HepG2 (cell line): ENCODE measurements around the gene FBXO41. TPM values are rescaled to one million over a fixed set of nuclear protein-coding genes. Genes with fewer than 3 reads are reported as not detected.

Experiments
- CENPT ChIP-seq: sonication (generic); formaldehyde crosslinking; IDR thresholded peaks from 2 replicates; pipeline ENCODE4 v1.8.0; 2022; ENCODE audit warnings: low read depth, mild to moderate bottlenecking, moderate library complexity, missing genetic modification reagents
- FOXK1 ChIP-seq: sonication (generic); formaldehyde crosslinking; IDR thresholded peaks from 2 replicates; pipeline ENCODE4 v1.4.0; 2020; ENCODE audit warnings: low read depth, missing genetic modification reagents, borderline replicate concordance
- KLF15 ChIP-seq: sonication (generic); formaldehyde crosslinking; IDR thresholded peaks from 2 replicates; pipeline ENCODE4 v1.8.1; 2023; ENCODE audit warnings: borderline replicate concordance, mild to moderate bottlenecking, inconsistent platforms, missing genetic modification reagents, mixed read lengths
- MZF1 ChIP-seq: sonication (generic); formaldehyde crosslinking; IDR thresholded peaks from 2 replicates; pipeline ENCODE4 v1.8.1; 2023; ENCODE audit warnings: mild to moderate bottlenecking, missing genetic modification reagents, borderline replicate concordance
- NCOA2 ChIP-seq: sonication (generic); formaldehyde crosslinking; IDR thresholded peaks from 2 replicates; pipeline ENCODE4 v1.8.0; 2022; ENCODE audit warnings: inconsistent platforms
- NR2F6 ChIP-seq, 2 experiments: IDR thresholded peaks; 2 replicates each; pipeline ENCODE4 v1.6.1; 2016; ENCODE audit warnings: antibody characterized with exemption in 1 of 2, mild to moderate bottlenecking in 1 of 2
- POLR2AphosphoS2 ChIP-seq: IDR thresholded peaks from 2 replicates; pipeline ENCODE4 v1.6.1; 2011; ENCODE audit warnings: low read depth, low read length, improper control_type of control experiment
- POLR2G ChIP-seq: fragments of 200-400 bp; formaldehyde crosslinking; IDR thresholded peaks from 2 replicates; pipeline ENCODE4 v1.6.1; 2018; ENCODE audit warnings: mild to moderate bottlenecking, low read depth, low read length, moderate library complexity
- SIN3A ChIP-seq: IDR thresholded peaks from 2 replicates; pipeline ENCODE4 v1.6.1; 2011; ENCODE audit warnings: low read depth, mild to moderate bottlenecking, control low read depth, low read length, borderline replicate concordance
- SMAD1 ChIP-seq: sonication (generic); formaldehyde crosslinking; IDR thresholded peaks from 2 replicates; pipeline ENCODE4 v1.4.0; 2020; ENCODE audit warnings: missing genetic modification reagents, low read depth, mild to moderate bottlenecking, borderline replicate concordance
- ZNF251 ChIP-seq: sonication (generic); formaldehyde crosslinking; IDR thresholded peaks from 2 replicates; pipeline ENCODE4 v1.9.0; 2021; ENCODE audit warnings: mild to moderate bottlenecking, missing genetic modification reagents
- ZNF3 ChIP-seq: IDR thresholded peaks from 2 replicates; pipeline ENCODE4 v1.7.0; 2017; ENCODE audit warnings: inconsistent platforms
- ZNF510 ChIP-seq: sonication (generic); formaldehyde crosslinking; IDR thresholded peaks from 2 replicates; pipeline ENCODE4 v1.4.0; 2020; ENCODE audit warnings: low read depth, mild to moderate bottlenecking, missing genetic modification reagents
- ZNF691 ChIP-seq: sonication (generic); formaldehyde crosslinking; IDR thresholded peaks from 2 replicates; pipeline ENCODE4 v1.4.0; 2020; ENCODE audit warnings: missing genetic modification reagents, low read depth, mild to moderate bottlenecking, borderline replicate concordance
- ZNF781 ChIP-seq: sonication (generic); formaldehyde crosslinking; IDR thresholded peaks from 2 replicates; pipeline ENCODE4 v1.5.1; 2020; ENCODE audit warnings: borderline replicate concordance, mild to moderate bottlenecking, missing genetic modification reagents; ENCODE audit errors: not compliant biosample characterization
- ZSCAN20 ChIP-seq: sonication (generic); formaldehyde crosslinking; IDR thresholded peaks from 2 replicates; pipeline ENCODE4 v1.4.0; 2020; ENCODE audit warnings: missing genetic modification reagents, mild to moderate bottlenecking, borderline replicate concordance
- polyA plus RNA-seq, 8 experiments: library from polyadenylated mRNA; depleted of rRNA in 3 of 8; stranded (reverse) in 7 of 8; unstranded in 1 of 8; fragments of >200 nt; fragmentation: Illumina TruSeq in 4 of 8; extraction: Trizol in 4 of 8; gene quantifications; 2 replicates each; pipeline versions ENCODE4 v1.2.1 to v1.2.3, GENCODE V29; 2011 to 2016; ENCODE audit warnings: low read depth in 4 of 8, missing spikeins in 1 of 8, mixed read lengths in 1 of 8; ENCODE audit not compliant: insufficient read depth in 1 of 8
- total RNA-seq, 5 experiments: library from RNA; depleted of rRNA; stranded (reverse); fragments of >200 nt; fragmentation: Illumina TruSeq; extraction: Trizol; gene quantifications; 2 replicates each; pipeline ENCODE4 v1.2.3, GENCODE V29; 2016; ENCODE audit warnings: low read depth in 1 of 5
- TF ChIP-seq, protein P1 (sequence below): IDR thresholded peaks from 2 replicates; pipeline ENCODE4 v1.6.1; 2016; ENCODE audit warnings: low read depth, control low read depth
- TF ChIP-seq, protein P2 (sequence below): sonication (generic); formaldehyde crosslinking; IDR thresholded peaks from 2 replicates; pipeline ENCODE4 v1.8.0; 2022; ENCODE audit warnings: missing genetic modification reagents, mild to moderate bottlenecking, moderate library complexity, borderline replicate concordance

The FBXO41 gene
- total and polyA plus RNA-seq, 2 of the 13 experiments (the other 11 are each of a cell fraction or from before 2014, with no cell fraction given), result 4.2 to 10.3 TPM

DNA sequence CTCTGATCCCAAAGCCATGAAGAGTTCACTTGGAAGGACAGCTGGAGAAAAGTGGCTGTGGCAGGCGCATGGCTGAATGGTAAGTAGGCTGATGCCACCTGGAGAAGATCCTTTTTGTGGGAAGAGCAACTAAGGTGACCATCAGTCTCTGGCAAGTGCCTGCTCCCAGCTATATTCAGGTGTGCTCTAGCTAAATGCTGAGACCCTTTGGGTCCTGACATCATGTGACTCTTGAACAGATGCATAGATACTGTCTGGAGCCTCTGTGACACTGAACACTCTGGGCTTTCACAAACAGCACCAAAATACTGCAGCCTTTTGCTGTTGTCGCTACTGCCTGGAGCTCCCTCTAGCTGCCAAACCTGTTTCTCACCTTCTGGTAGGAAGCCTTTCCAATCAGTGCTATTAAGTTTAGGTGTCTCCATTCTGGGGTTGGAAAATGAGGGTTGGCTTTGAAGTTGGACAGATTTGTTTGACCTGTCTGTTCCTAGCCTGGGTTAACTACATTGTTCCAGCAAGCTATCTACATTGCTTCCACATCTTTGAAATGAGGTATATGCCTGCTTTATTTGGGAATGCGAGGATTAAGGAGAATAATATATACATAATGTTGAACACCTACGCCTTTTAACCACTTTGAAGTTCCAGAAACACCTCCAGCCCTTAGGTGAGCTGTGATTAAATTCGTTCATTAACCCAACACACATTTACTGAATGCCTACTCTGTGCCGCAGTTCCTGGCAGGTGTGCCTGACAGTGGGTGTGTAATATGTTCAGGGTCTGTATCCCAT lies 6.0 kb upstream of the FBXO41 start (continued):
- TF ChIP-seq ZNF691 (no peak), FOXK1 (CRISPR knock-in tag) (peak; percentile 15; the same call in 1 of the 2 replicates), ZNF510 (CRISPR knock-in tag) (no peak), ZNF3 (CRISPR knock-in tag) (no peak), CENPT (no peak), ZSCAN20 (CRISPR knock-in tag) (no peak), NR2F6 (IDR thresholded peaks at IDR 0.05) (no peak), NR2F6 (CRISPR knock-in tag; IDR thresholded peaks at IDR 0.05) (no peak), SIN3A (no peak), NCOA2 (CRISPR knock-in tag) (no peak), ZNF781 (CRISPR knock-in tag) (no peak), MZF1 (no peak), POLR2AphosphoS2 (no peak), KLF15 (CRISPR knock-in tag) (no peak), POLR2G (no peak), SMAD1 (CRISPR knock-in tag) (no peak), ZNF251 (CRISPR knock-in tag) (no peak)
- TF ChIP-seq, protein P1, sequence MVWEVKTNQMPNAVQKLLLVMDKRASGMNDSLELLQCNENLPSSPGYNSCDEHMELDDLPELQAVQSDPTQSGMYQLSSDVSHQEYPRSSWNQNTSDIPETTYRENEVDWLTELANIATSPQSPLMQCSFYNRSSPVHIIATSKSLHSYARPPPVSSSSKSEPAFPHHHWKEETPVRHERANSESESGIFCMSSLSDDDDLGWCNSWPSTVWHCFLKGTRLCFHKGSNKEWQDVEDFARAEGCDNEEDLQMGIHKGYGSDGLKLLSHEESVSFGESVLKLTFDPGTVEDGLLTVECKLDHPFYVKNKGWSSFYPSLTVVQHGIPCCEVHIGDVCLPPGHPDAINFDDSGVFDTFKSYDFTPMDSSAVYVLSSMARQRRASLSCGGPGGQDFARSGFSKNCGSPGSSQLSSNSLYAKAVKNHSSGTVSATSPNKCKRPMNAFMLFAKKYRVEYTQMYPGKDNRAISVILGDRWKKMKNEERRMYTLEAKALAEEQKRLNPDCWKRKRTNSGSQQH (CRISPR knock-in tag), result no peak
- TF ChIP-seq, protein P2, sequence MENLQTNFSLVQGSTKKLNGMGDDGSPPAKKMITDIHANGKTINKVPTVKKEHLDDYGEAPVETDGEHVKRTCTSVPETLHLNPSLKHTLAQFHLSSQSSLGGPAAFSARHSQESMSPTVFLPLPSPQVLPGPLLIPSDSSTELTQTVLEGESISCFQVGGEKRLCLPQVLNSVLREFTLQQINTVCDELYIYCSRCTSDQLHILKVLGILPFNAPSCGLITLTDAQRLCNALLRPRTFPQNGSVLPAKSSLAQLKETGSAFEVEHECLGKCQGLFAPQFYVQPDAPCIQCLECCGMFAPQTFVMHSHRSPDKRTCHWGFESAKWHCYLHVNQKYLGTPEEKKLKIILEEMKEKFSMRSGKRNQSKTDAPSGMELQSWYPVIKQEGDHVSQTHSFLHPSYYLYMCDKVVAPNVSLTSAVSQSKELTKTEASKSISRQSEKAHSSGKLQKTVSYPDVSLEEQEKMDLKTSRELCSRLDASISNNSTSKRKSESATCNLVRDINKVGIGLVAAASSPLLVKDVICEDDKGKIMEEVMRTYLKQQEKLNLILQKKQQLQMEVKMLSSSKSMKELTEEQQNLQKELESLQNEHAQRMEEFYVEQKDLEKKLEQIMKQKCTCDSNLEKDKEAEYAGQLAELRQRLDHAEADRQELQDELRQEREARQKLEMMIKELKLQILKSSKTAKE (CRISPR knock-in tag), result no peak
